GM19467 (cell line): ENCODE data around the gene LRRC2.
"Not testable (repeated sequence)": the region's sequence is repeated elsewhere in the genome, so short reads cannot be mapped to it uniquely, and the experiment has no call there.

Source experiments
- ATAC-seq: cut with Tn5 transposase; IDR thresholded peaks from one replicate; pipeline ENCODE4 v1.9.1; 2021; ENCODE audit warnings: mild to moderate bottlenecking, moderate library complexity; ENCODE audit not compliant: unreplicated experiment

LRRC2 gene

GRCh38 chr3:46501702-46502101 is 64.4 kb downstream of the LRRC2 start:
- no peak for ATAC-seq

DNA sequence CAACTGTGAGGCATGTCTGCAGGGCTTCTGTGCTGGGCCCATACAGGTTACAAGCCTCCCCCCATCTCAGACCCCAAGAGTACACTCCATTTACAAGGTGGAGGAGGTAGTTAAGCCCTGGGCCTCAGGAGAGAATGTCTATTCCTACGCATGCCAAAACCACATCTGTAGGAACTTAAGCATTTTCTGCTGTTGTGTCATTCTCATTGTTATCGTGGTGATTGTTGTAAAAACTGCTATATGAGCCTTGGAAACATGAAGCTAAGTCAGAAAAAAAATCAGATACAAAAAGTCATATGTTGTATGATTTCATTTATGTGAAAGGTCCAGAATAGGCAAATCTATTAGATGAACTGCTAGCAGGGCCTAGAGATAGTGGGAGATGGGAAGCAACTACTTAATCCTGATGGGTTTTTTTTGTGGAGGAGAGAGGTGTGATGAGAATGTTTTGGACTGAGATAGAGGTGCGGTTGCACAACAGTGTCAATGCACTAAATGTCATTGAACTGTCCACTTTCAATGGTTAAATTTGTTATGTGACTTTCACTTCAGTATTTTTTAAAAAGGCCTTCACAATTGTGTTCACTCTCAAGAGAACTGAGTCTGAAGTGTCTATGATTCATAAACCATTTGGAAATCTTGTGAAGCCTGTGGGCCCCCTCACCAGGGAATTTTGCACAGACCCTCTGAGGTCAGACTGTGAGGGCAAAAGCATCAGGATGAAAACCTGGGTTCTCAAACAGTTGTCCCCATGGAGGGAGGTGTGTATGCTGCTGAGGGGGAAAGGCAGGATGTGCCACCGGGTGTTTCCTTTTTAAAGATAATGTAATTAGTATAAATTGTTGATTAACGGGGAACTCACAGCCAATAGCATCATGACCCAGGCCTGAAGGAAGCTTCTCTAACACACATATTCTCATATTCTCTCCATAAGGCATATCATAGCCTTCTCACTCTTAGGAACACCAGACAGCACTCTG is 65.2 kb downstream of the LRRC2 start:
- ATAC-seq: no peak

GRCh38 chr3:46498916-46499519 is 67.1 kb downstream of the LRRC2 start:
- ATAC-seq: no peak

- no peak for ATAC-seq
Observed at GRCh38 chr3:46497556-46498265, 68.4 kb downstream of the LRRC2 start, which contains the start of gene RTP3. TSS of gene RTP3 (plus strand) at chr3:46497976. CDS start at chr3:46498063, 87 bp downstream.

GRCh38 chr3:46496746-46497555 is 69.2 kb downstream of the LRRC2 start:
- no peak for ATAC-seq

DNA sequence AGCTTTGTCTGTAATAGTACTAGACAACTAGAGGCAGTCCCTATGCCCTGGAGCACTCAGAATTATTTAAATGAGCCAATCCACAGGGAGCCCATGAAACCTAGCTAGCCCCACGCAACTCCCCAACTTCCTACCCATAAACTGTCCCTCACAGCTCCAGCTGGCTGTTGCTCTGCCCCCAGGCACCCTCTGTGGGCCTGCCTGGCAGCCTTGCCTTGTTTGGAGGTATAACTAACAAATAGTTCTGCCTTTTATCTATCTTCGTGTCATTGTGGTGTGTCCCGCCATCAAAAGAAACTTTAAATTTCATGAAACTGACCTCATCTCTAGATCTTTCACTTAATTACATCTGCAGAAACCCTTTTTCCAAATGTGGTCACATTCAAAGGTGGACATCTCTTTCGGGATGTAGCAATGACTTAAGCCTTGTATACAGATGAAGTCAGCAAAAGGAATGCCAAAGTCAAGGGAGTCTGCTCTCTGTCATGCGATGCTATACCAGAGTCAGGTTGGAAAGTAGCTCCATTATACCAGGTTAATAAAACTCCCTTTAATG is 70.1 kb downstream of the LRRC2 start:
- no peak for ATAC-seq

DNA sequence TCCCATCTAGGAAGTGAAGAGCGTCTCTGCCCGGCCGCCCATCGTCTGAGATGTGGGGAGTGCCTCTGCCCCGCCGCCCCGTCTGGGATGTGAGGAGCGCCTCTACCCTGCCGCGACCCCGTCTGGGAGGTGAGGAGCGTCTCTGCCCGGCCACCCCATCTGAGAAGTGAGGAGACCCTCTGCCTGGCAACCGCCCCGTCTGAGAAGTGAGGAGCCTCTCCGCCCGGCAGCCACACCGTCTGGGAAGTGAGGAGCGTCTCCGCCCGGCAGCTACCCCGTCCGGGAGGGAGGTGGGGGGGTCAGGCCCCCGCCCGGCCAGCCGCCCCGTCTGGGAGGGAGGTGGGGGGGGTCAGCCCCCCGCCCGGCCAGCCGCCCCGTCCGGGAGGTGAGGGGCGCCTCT is 71.6 kb downstream of the LRRC2 start:
- ATAC-seq: not testable (repeated sequence)

GRCh38 chr3:46492890-46493547 is 73.1 kb downstream of the LRRC2 start:
- no peak for ATAC-seq

DNA sequence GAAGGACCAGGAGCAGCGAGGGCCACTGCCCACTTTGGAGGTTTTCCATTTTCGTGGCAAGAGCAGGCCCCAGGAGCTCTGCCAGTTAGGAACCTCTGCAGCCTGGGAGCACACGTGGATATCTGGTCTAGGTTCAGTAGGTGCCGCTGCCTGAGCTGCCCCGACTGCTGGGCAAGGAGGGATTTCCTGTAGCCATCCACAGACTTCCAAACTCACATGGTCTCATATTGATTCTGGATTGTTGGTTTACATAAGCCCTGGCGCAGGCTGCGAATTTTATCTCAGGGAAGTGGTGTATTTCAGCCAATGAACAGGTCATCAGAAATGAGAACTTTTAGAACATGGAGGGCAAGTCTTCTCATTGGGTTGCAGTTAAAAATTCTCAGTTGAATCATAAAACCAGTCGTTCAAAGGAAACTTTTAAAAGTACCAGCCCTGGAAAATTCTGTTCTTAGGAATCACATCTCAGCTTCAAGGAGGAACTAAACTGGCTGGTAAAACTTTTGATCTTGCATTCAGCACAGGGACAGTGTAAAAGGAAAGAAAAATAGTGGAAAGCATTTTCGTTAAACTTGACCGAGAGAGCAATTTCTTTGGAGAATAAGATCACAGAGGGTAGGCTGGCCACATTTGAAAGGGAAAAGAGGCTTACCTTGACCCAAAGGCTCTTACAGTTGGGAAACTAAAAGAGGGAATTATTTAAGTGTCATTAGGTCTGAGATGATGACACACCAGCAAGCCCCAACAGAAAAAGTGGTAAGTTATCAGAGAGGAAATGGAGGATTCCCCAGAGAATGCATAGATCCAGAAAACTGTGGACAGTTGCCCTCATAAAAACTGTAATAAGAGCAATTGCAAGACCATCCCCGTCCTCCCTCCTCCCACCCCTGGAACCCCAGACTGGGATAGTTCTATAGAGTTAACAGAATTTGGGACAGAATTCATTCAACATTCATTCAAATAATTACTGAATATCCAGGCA is 74.7 kb downstream of the LRRC2 start:
- no peak for ATAC-seq

- no peak for ATAC-seq
Observed at GRCh38 chr3:46490338-46491084, 75.6 kb downstream of the LRRC2 start.

DNA sequence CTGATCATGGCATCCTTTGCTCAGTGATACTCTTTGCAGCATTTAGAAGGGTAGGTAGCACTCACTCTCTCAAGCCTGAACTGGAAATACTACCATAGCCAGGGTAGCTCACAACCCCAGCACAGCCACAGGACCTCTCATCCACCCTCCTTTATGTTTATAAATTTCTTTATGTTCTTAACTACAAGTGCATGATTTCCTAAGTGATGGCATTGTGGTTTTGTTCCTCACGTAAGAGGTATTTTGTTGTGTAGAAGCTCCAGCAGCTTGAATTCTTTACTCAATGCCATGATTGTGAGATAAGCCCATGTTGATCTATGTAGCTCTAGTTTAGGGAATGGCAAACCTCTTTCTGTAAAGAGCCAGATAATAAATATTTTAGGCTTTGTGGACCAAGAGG is 76.2 kb downstream of the LRRC2 start:
- no peak for ATAC-seq

- ATAC-seq: no peak
Observed at GRCh38 chr3:46489381-46489780, 76.7 kb downstream of the LRRC2 start.

GRCh38 chr3:46488735-46489361 is 77.3 kb downstream of the LRRC2 start:
- ATAC-seq: peak; percentile 93

GRCh38 chr3:46485779-46486175 is 80.3 kb downstream of the LRRC2 start:
- ATAC-seq: no peak

DNA sequence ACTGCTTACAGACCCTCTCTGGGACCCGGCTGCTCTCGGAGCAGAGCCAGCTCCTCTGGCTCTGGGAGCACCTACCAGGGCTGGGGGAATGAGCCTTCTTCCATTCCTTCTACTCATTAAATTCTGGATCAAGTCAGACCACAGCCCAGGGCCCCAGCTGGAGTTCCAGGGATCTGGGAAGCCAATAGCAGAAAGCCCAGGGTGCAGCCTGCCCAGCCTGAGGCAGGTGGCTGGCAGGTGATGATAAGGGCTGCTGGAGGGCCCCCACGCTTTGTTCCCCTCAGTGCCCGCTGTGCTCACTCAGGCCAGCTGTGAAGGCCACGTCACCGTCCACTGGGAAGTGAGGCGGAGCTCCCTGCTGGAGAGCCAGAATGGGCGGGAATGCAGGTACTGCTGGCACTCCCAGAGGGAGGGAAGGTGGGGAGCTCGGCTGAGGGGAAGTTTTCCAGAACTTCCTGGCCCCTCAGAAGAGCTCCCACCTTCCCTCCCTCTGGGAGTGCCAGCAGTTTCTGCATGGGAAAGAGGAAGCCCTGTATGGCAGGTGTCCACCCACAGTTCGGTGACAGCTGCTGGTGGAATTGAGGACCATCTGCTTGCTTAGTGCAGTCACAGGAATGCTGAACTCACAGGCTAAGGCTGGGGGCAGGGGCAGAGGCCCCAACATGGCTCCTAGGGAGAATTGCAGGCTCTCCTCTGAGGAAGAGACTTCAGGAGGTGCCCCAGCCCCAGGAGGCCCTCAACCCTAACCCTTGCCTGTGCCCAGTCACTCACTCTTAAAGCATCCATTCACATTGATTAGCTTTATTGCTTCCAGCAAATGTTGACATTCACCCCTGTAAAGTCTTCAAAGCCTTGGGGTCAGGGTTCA is 81.0 kb downstream of the LRRC2 start:
- no peak for ATAC-seq

- ATAC-seq: no peak
Observed at GRCh38 chr3:46484388-46484787, 81.7 kb downstream of the LRRC2 start.

- no peak for ATAC-seq
Observed at GRCh38 chr3:46483825-46484224, 82.3 kb downstream of the LRRC2 start.
